K562 (cell line): Measurements from ENCODE around the gene MATK.

ENCODE experiments used
- ARNT ChIP-seq, 2 experiments: fragments of 450-650 bp; IDR thresholded peaks; 2 replicates each; pipeline ENCODE4 v1.6.1; 2016; ENCODE audit warnings: mild to moderate bottlenecking in 1 of 2
- CBX2 ChIP-seq: fragments of 200-600 bp; sonication (generic); IDR thresholded peaks from one replicate; pipeline ENCODE4 v1.6.1; 2012; ENCODE audit warnings: mild to moderate bottlenecking, low read length, inconsistent platforms; ENCODE audit not compliant: insufficient read depth, poor library complexity, severe bottlenecking
- CREB1 ChIP-seq, 2 experiments: sonication (generic) in 1 of 2; formaldehyde crosslinking in 1 of 2; IDR thresholded peaks; 2 replicates each; pipeline versions ENCODE4 v1.6.1 to v1.8.0; 2012 to 2022; ENCODE audit warnings: inconsistent platforms in 1 of 2, mild to moderate bottlenecking in 1 of 2, missing genetic modification reagents in 1 of 2, moderate library complexity in 1 of 2
- POLR2A ChIP-seq: fragments of 450-650 bp; conservative IDR thresholded peaks from 2 replicates; pipeline ENCODE4 v1.6.1; 2016
- TAF1 ChIP-seq: IDR thresholded peaks from 2 replicates; pipeline ENCODE4 v1.6.1; 2011; ENCODE audit warnings: mild to moderate bottlenecking, low read length, moderate library complexity; ENCODE audit not compliant: insufficient read depth, control insufficient read depth, severe bottlenecking; ENCODE audit errors: extremely low read depth
- ZNF444 ChIP-seq: fragments of 250-450 bp; sonication (Bioruptor Pico); IDR thresholded peaks from 2 replicates; pipeline ENCODE4 v1.4.0; 2020; ENCODE audit warnings: mild to moderate bottlenecking, moderate library complexity
- ZNF830 ChIP-seq: fragments of 250-450 bp; sonication (Bioruptor Pico); IDR thresholded peaks from 2 replicates; pipeline ENCODE4 v1.5.0; 2021; ENCODE audit warnings: mild to moderate bottlenecking
- TF ChIP-seq, protein P1 (sequence below), 3 experiments: IDR thresholded peaks in 2 of 3; conservative IDR thresholded peaks in 1 of 3; 2 replicates each; pipeline ENCODE4 v1.5.1; 2011 to 2012; ENCODE audit warnings: low read length in 3 of 3, mild to moderate bottlenecking in 3 of 3, control low read depth in 2 of 3, improper control_type of control experiment in 1 of 3, inconsistent platforms in 1 of 3, low read depth in 1 of 3, mixed read lengths in 1 of 3, moderate library complexity in 1 of 3; ENCODE audit not compliant: insufficient read depth in 2 of 3
- TF ChIP-seq, protein P2 (sequence below): fragments of 450-650 bp; IDR thresholded peaks from 2 replicates; pipeline ENCODE4 v1.6.1; 2016
- TF ChIP-seq, protein P3 (sequence below), 2 experiments: fragments of 450-650 bp; formaldehyde crosslinking in 1 of 2; IDR thresholded peaks; 2 replicates each; pipeline versions ENCODE4 v1.4.0 to v1.6.1; 2014 to 2020; ENCODE audit warnings: mild to moderate bottlenecking in 2 of 2, borderline replicate concordance in 1 of 2, low read depth in 1 of 2

DNA sequence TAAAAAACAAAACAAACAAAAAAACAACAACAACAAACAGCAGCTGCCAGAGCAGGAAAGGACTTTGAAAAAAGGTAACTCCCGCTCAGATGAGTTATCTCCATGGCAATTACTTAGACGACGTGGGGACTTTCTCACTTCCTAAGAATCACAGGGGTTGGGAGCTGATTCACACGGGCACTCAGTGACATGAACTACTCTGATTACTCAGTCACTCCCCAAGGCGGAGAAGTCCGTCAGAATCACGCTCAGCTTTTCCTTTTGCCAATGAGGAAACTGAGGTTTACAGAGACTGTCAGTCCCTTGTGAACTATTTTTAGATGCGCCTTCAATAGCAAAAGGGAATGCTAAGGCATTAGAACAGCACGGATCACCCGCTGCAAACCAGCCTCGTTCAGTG is 32.3 kb upstream of the MATK start:
- TF ChIP-seq TAF1 (no peak), ZNF830 (CRISPR knock-in tag) (no peak), CBX2 (no peak), ARNT (IDR thresholded peaks at IDR 0.05) (no peak), CREB1 (IDR thresholded peaks at IDR 0.05) (no peak), CREB1 (CRISPR knock-in tag; IDR thresholded peaks at IDR 0.05) (no peak), ZNF444 (CRISPR knock-in tag) (no peak), POLR2A (no peak)
- TF ChIP-seq, protein P1, sequence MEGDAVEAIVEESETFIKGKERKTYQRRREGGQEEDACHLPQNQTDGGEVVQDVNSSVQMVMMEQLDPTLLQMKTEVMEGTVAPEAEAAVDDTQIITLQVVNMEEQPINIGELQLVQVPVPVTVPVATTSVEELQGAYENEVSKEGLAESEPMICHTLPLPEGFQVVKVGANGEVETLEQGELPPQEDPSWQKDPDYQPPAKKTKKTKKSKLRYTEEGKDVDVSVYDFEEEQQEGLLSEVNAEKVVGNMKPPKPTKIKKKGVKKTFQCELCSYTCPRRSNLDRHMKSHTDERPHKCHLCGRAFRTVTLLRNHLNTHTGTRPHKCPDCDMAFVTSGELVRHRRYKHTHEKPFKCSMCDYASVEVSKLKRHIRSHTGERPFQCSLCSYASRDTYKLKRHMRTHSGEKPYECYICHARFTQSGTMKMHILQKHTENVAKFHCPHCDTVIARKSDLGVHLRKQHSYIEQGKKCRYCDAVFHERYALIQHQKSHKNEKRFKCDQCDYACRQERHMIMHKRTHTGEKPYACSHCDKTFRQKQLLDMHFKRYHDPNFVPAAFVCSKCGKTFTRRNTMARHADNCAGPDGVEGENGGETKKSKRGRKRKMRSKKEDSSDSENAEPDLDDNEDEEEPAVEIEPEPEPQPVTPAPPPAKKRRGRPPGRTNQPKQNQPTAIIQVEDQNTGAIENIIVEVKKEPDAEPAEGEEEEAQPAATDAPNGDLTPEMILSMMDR (IDR thresholded peaks at IDR 0.05 in 2 of 3, conservative IDR thresholded peaks at IDR 0.05 in 1 of 3; ENCODE audit: insufficient read depth in 2 of 3, low read depth in 1 of 3, low read length in 3 of 3): no peak
- TF ChIP-seq, protein P2, sequence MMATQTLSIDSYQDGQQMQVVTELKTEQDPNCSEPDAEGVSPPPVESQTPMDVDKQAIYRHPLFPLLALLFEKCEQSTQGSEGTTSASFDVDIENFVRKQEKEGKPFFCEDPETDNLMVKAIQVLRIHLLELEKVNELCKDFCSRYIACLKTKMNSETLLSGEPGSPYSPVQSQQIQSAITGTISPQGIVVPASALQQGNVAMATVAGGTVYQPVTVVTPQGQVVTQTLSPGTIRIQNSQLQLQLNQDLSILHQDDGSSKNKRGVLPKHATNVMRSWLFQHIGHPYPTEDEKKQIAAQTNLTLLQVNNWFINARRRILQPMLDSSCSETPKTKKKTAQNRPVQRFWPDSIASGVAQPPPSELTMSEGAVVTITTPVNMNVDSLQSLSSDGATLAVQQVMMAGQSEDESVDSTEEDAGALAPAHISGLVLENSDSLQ: no peak
- TF ChIP-seq, protein P3, sequence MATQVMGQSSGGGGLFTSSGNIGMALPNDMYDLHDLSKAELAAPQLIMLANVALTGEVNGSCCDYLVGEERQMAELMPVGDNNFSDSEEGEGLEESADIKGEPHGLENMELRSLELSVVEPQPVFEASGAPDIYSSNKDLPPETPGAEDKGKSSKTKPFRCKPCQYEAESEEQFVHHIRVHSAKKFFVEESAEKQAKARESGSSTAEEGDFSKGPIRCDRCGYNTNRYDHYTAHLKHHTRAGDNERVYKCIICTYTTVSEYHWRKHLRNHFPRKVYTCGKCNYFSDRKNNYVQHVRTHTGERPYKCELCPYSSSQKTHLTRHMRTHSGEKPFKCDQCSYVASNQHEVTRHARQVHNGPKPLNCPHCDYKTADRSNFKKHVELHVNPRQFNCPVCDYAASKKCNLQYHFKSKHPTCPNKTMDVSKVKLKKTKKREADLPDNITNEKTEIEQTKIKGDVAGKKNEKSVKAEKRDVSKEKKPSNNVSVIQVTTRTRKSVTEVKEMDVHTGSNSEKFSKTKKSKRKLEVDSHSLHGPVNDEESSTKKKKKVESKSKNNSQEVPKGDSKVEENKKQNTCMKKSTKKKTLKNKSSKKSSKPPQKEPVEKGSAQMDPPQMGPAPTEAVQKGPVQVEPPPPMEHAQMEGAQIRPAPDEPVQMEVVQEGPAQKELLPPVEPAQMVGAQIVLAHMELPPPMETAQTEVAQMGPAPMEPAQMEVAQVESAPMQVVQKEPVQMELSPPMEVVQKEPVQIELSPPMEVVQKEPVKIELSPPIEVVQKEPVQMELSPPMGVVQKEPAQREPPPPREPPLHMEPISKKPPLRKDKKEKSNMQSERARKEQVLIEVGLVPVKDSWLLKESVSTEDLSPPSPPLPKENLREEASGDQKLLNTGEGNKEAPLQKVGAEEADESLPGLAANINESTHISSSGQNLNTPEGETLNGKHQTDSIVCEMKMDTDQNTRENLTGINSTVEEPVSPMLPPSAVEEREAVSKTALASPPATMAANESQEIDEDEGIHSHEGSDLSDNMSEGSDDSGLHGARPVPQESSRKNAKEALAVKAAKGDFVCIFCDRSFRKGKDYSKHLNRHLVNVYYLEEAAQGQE (IDR thresholded peaks at IDR 0.05; ENCODE audit: borderline replicate concordance): no peak
- TF ChIP-seq, protein P3 (CRISPR knock-in tag; IDR thresholded peaks at IDR 0.05; ENCODE audit: low read depth): no peak
